T follicular helper cell (primary cell): ENCODE data around the gene PARP11.

ENCODE experiments used
- DNase-seq: peaks from one replicate; pipeline ENCODE4 v3.0.0-alpha.2; 2020; ENCODE audit warnings: low read depth
- total RNA-seq, 2 experiments: gene quantifications; one replicate each; lab custom pipeline; 2026; lab: John Stamatoyannopoulos, UW

The PARP11 gene, protein sequence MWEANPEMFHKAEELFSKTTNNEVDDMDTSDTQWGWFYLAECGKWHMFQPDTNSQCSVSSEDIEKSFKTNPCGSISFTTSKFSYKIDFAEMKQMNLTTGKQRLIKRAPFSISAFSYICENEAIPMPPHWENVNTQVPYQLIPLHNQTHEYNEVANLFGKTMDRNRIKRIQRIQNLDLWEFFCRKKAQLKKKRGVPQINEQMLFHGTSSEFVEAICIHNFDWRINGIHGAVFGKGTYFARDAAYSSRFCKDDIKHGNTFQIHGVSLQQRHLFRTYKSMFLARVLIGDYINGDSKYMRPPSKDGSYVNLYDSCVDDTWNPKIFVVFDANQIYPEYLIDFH
- 16.5 to 31.0 reads per million in 2 experiments for total RNA-seq

DNA sequence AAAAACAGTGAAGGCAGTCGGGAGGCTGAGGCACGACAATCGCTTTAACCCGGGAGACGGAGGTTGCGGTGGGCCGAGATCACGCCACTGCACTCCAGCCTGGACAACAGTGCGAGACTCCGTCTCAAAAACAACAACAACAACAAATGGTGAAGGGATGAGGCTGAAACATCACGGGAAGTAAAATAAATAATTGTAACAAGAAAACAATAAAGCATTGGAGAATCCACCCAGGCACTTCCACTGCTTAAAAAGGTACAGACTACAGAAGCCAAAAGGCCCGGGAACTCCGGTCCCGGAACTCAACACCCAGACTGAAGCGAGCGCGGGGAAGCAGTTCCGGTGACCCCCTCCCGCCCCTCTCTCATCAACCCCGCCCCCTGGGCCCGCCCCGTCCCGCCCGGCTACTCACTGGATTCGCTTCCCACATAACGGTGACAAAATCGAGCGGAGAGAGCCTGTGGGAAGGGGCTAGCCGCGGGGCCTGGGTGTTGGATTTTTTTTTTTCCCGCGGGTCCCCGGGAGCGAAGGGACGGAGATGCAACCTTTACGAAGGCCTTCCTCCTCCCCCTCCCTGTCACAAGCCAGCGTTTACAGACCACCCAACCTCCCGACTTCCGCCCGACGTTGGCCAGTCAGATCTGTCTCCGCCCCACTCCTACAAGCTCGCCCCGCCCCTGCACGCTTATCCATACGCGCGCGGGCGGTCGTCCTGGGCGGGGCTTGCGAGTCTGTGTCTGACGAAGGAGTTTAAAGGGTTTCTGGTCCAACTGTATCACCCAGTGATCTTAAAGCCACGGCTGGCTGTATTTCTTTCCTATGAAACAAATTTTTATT lies at the start of gene PARP11:
Gene PARP11, minus strand, starts transcription at position 600 of the 837 bp plus-strand sequence. Its CDS starts 170 bp downstream, at position 430.
- peak; percentile 96 for DNase-seq

DNA sequence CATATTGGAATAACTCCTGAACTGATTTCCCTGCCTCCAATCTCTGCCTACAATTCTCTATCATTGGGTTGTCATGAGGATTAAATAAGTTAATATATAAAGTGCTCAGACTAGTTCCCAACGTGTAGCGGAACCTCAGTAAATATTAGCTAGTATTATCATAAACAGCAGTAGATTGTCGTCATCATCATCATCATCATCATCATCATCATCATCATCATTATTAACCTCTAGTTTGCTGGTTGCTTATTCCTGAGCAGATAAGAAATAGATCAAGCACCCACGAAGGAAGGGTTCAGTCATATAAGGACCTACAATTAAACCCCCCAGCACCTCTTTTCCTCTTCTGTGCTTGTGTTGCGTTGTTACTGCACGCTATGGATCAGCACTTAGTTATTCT lies 48.8 kb upstream of the PARP11 start:
- DNase-seq, result no peak

DNA sequence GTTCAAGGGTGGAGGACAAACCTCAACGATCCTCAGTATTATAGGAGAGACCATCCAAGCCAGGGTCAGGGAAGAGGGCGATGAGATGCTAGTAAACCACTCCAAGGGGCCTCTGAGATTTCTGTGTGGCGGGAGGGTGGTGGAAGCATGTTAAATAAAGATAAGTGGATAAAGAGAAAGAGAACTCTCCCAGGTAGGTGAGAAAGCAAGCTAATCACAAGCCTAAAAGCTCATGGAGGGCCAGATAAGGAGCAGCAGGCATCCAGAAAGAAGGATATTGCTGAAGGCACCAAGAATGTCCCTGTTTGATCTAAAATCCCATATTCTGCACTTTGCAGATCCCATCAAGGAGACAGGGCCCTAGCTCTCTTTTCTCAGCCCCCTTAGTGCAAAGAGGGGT lies 48.3 kb upstream of the PARP11 start:
- DNase-seq, result no peak

DNA sequence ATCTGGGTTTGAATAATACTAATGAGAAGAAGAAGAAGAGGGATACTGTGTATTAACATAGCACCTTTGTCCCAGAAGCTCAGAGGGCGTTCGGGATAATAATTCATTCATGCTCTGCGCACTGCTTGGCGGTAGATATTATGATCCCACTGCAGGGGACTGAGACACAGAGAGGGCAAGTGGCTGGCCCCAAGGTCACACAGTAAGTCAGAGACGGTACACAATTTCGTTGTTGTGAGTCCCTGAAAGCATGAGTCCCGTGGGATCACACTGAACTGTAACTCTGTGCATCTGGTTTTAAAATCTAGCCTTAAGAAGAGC lies 47.9 kb upstream of the PARP11 start:
- DNase-seq, result no peak

DNA sequence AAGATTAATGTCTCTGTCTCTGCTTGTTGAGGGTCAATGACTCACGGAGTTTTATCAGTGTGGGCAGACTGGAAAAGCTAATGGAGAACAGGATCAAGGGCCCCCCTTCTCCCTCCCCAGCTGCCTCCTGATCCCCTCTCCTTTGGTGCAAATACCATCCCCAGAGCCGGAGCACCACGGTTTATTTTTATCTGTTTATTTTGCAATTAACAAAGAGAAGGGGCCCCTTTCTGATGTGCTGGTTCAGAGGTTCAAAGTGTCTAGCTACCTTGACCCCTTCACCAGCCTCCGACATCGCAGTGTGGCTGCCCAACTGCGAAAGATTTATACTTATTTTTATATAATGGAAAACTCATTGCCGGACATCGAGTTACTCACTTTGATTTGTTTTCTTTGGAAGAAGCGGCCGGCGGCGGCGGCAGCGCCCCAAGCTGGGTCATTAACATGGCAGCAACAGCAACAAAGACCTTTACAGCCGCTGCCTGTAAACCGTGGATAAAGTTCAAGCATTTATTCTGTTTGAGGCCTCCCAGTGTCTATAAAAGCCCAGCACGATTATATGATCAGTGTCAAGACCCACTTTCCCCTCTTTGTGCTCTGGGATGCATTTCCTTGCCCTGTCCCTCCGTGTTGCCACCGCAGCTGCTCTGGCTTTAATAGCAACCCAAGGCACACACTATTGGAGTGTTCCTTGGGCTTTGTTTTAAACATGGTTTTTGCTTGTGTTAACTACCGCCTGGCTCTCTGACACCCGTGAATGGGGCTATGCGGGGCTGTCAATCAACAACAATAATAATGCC lies 47.4 kb upstream of the PARP11 start:
- no peak for DNase-seq

DNA sequence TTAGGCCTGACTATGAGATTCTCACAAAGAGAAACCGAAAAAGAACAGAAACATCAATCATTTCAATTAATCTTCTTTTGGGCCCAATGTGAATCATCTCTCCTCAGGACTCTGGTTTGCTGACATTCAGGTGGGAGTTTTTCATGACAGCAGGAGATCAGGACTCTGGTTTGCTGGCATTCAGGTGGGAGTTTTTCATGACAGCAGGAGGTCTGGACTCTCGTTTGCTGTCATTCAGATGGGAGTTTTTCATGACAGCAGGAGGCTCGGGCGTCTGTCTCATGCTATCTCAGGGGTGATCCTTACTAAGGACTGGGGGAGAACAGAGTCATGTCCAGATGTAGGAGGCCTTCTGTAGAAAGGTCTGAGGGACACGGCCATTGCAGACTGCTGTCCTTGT lies 40.1 kb upstream of the PARP11 start:
- DNase-seq, result no peak

DNA sequence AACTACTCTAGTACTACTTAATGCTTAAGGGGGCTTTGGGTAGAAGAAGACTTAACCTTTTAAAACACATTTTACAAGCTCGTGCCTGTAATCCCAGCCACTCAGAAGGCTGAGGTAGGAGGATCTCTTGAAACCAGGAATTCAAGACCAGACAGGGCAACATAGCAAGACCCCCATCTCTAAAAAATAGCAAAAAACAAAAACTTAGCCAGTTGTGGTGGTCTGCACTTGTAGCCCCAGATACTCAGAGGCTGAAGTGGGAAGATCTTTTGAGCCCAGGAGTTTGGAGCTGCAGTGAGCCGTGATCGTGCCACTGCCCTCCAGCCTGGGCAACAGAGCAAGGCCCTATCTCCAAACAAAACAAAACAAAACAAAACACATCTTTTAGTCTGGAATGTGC lies 39.7 kb upstream of the PARP11 start:
- DNase-seq, result no peak

DNA sequence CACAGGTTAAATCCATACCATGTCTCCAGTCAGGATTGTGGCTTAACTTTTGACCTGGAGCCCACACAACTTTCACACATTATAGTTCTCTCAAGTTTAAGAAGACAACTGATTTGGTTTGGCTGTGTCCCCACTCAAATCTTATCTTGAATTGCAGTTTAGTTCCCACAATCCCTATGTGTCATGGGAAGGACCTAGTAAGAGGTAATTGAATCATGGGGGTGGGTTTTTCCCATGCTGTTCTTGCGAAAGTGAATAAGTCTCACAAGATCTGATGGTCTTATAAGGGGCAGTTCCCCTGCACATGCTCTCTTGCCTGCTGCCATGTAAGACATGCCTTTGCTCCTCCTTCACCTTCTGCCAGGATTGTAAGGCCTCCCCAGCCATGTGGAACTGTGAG lies 38.2 kb upstream of the PARP11 start:
- DNase-seq, result no peak

DNA sequence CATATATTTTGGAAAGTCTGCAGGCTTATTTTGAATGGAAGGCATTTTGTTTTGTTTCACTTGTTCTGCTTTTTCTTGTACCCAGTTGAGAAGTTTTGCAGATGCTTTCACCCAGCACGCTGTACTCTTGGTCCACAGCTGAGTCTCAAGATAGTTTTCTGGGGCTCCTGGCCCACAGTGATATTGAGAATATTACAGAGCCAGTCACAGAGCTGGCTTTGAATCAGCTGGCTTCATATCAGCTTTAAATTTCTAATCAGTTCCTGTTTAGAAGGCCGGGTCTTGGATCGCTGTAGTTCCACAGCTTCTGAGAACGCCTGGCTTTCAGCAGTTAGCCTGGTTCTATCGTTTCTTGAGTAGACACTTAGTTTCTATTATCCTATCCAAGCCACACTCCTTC lies 32.5 kb upstream of the PARP11 start:
- no peak for DNase-seq

DNA sequence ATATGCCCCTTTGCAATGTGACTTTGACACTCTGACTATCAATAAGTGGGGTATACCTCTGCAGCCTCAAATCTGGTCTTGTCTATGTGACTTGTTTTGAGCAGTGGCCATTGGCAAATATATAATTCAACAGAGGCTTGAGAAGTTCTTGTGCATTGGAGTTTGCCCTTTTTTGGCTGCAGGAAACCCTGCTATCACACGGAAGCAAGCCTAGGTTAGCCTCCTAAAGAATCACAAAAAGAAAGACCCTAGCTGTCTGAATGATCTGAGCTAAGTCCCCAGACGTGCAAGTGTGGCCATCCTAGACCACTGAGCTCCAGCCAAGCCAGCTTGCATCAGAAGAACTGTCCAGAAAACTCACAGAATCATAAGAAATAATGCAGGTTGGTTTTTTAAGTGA lies 31.8 kb upstream of the PARP11 start:
- DNase-seq, result no peak

DNA sequence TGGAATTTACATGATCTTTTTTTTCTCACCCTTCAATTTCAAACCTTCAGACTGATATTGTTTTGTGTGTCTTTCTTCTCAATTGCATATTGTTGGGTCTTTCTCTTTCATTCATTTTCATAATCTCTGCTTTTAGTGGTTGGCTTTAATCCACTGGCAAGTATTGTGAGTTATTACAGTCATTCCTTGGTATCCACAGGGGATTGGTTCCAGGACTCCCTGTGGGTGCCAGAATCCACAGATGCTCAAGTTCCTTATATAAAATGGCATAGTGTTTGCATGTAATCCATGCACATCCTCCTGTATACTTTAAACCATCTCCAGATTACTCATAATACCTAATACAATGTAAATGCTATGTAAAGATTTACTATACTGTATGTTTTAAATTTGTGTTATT lies 29.7 kb upstream of the PARP11 start:
- DNase-seq, result no peak

DNA sequence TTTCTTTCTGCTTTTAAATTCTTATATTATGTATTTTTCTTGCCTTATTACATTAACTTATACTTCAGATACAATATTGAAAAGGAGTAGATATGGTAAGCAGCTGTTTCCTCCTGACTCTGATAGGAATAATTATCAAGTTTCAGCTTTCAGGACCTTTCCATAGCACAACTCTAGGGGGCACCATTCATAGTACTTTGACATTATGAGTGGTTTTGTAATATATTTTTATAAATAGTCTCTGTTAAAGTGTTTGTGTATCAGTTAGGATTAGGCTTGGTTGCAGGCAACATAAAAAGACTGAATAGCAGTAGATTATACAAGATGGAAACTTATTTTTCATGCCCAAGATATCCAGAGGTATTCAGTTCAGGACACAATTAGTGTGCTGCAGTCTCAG lies 27.9 kb upstream of the PARP11 start:
- no peak for DNase-seq

DNA sequence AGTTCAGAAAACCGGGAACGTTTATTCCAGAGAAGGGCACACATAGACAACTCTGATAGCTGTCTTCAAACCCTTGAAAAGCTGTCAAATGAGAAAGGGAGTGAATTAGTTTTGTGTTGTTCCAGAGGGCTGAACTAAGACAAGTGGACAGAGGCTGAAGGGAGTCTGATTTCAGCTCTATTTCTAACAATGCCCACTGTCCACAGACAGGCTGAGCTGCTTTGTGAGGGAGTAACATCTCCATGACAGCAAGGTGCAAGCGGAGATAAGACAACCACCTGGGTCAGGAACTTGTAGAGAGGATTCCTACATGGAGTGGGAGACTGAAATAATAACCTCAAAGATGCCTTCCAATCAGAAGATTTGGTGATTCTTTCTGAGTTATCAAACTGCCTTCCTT lies 25.6 kb upstream of the PARP11 start:
- DNase-seq, result no peak

DNA sequence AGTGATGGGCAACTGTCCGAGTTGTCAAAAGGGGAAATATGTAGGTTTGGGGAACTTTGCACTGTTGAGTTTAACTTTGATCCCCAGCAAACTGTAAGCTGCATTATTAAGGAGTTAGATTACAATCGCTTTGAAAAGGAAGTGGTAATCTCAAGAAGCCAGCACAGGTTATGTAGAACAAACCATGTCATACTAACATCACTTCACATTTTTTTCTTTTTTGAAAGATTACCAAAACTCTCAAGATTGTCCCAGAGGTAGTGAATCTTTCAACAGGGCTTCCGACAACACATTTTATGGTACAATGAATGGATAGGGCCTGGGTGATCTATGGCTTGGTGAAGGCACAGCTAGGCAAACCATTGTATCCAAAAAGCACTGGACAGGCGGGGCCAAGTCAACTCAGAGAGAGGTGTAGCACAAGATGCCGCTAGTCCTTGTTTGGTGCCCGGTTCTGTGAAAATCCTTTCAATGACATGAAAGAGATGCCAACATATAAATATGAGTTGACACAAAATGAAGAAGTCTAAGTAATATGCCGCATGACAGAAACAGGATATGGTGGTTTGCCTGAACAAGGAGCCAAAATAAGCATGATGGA lies 24.3 kb upstream of the PARP11 start:
- DNase-seq, result no peak

DNA sequence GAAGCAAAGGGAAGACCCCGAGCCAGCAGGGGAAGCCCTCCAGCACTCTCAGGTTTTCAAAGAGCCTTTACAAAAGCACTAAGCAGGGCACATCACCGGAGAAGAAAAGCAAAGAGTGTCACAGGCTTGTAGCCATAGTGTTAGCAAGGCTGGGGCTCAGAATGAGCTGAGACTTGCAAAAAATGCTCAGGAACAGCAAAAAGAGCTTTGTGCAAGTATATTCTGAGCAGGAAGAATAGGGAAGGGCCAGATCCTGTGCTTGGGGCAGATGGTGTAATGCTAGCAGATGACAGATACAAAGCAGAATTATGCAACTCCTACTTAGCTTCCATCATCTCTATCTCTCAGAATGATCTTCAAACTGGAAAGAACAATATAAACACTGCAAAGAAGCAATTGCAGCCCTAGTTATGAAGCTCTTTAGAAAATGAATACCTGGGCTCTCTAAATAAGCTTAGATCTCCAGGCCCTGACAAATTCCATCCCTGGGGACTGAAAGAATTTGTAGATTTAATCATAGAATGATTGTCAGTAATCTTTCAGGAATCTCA lies 23.7 kb upstream of the PARP11 start:
- no peak for DNase-seq

DNA sequence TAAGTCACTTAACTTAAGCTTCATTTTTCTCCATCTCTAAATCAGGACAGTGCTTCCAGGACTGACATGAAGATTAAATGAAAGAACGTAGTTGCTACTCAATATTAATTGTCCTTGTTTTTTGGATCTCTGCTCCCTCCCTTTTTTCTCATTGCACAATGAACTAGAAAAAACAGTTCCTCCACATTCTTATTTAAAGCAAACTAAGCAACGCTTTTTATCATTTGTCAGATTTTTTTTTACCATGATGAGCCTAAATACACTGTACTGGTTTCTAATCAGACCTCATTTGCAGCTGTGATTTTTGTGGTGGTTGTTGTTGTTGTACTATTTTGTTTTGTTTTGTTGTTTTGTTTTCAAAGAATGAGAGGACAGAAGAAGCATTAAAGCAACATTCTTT lies 23.2 kb upstream of the PARP11 start:
- no peak for DNase-seq

DNA sequence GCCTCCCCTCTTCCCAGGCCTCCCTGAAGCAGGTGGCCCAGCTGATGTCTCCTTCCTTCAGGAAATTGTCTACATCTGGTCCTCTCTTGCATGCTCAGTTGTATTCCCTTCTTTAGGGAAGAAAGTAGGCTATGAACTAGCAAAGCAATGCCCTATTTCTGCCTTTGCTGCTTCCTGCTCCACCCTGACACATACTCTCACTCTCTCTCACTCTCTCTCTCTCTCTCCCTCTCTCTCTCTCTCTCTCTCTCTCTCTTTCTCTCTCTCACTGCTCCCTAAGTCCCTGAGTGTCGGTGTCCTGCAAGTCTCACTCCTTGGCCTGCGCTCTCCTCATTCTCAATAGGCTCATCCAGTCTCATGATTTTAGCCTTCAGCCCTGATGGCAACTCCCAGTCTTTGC lies 19.4 kb upstream of the PARP11 start:
- DNase-seq, result no peak

DNA sequence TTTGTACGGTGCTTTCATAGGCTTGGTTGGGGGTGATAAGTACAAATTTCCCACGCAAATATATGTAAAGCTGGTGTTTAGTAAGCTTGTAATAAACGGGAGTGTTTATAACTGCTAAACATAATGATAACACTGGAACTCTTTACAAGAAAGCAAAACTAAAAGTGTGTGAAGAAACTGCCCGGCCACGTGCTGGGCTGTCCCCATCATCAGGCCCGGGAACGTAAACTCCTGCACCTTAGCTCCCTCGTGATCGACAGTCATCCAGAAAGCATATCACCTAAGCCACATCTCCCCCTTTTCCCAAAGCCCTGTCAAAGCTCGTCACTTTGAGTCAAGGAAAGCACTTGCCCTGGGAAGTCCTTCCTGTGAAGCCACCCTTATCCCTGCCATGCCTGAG lies 18.0 kb upstream of the PARP11 start:
- no peak for DNase-seq

DNA sequence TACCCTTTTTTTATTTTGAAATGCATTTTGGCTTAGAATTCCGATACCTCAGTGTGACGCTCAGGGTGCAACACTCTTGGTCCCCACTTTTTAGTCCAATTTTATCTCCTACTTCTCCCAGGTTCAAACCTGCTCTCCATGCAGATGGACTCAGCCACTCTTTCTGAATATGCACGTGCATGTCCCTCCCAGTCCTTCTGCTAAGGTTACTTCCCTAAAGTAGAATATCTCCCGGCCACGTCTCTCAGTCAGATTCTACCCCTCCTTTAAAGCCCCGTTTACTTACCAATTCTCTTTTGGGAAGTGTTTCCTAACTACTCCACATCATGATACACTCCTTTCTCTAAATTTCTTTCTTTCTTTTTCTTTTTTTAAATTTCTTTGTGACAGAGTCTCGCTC lies 15.5 kb upstream of the PARP11 start:
- no peak for DNase-seq

DNA sequence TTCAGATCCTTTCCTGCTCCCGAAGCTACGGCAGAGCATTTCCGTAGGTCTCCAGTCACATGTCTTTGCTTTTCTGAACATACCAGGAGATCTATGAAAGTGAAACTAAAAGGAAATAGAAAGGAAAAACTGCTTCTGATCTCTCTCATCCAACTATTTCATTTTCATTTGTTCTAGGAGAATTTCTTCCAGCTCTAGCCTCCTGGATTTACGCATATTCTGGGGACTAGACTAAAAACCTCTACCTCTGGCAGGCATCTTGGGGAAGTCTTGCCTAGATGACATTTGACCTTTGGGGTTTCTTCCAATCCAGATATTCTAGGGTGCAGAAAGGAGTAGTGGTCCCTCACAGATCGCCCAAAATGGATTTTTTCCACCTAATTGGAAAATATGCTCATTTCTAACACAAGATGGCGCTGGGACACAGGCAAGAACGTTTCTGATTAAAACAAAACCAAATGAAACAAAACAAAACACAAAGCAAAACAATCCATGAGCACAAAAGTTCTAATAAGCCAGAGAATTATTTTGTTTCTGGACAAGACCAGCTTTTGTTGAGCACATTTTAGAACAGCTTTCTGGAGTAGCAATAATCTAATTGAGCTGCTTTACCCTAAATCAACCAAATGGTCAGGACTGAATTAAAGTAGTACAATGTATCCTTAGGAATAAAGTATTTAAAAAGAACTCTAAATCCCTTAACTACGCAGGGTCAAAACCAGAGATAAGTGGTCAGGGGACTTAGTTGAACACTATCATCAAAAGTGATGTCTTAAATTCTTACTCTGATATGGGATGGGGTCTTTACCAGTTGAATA lies 12.3 kb upstream of the PARP11 start:
- no peak for DNase-seq

DNA sequence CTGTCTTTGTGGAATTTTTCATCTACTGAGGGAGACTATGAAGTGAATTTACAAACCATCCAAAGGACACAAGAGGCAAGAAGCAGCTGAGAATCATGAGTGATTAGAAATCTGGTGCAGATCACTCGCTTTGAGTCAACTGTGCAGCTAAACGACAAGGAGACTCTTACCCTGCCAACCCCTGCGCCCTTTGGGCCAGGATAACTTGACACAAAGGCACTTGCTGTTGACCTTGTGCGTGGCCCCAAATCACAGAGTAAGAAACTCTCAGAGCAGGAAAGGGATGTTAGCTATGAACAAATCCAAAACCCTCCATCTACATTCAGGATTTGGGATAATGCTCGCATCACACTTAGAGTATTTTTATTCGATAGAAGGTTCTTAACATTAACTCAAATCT lies 11.5 kb upstream of the PARP11 start:
- DNase-seq, result no peak
